IMR-90 (cell line): Measurements from ENCODE around the gene DGAT2. TPM values are rescaled to one million over a fixed set of nuclear protein-coding genes. Genes with fewer than 3 reads are reported as not detected.

Experiments
- ATAC-seq: fragments of 200-7000 bp; cut with Tn5 transposase; 2 replicates; pipeline ENCODE4 v1.9.1; 2020; ENCODE audit warnings: low read depth, mild to moderate bottlenecking, moderate library complexity
- BruUV-seq: library from RNA; stranded (reverse); fragments of 400-500 nt; replicated peaks from 2 replicates; lab custom pipeline; 2021; lab: Mats Ljungman, UMichigan
- CTCF ChIA-PET: fragments of 300-600 bp; formaldehyde crosslinking; extraction: SDS; loops from one replicate; lab custom pipeline; 2021; ENCODE audit warnings: antibody characterized with exemption; lab: Yijun Ruan, JAX
- POLR2A ChIA-PET: fragments of 300-600 bp; sonication (Branson Sonifier 250); formaldehyde crosslinking; loops from one replicate; lab custom pipeline; 2022; ENCODE audit warnings: antibody characterized with exemption; ENCODE audit not compliant: unreplicated experiment; lab: Charles Lee
- DNase-seq: peaks from one replicate; pipeline ENCODE4 v3.0.0; 2013
- H2AFZ ChIP-seq: replicated peaks from 2 replicates; pipeline ENCODE3; 2013; ENCODE audit warnings: low read length, mild to moderate bottlenecking; ENCODE audit not compliant: poor library complexity
- H2AK5ac ChIP-seq: 2 replicates; pipeline ENCODE4 v1.6.1; 2013; ENCODE audit warnings: low read depth, low read length, inconsistent platforms
- H2AK9ac ChIP-seq: replicated peaks from 2 replicates; pipeline ENCODE3; 2013; ENCODE audit warnings: mild to moderate bottlenecking, low read depth, low read length, moderate library complexity; ENCODE audit not compliant: poor library complexity
- H2BK120ac ChIP-seq: 2 replicates; pipeline ENCODE4 v1.6.1; 2013; ENCODE audit warnings: low read depth, low read length, inconsistent platforms
- H2BK15ac ChIP-seq: 3 replicates; pipeline ENCODE4 v1.6.1; 2013; ENCODE audit warnings: low read depth, low read length, inconsistent platforms
- H2BK20ac ChIP-seq: 2 replicates; pipeline ENCODE4 v1.6.1; 2013; ENCODE audit warnings: low read depth, mild to moderate bottlenecking, inconsistent platforms, low read length, moderate library complexity
- H2BK5ac ChIP-seq: 2 replicates; pipeline ENCODE4 v1.6.1; 2013; ENCODE audit warnings: mild to moderate bottlenecking, low read depth, low read length, inconsistent platforms; ENCODE audit not compliant: poor library complexity, severe bottlenecking
- H3K14ac ChIP-seq: replicated peaks from 2 replicates; pipeline ENCODE4 v1.6.1; 2013; ENCODE audit warnings: low read depth, low read length, inconsistent platforms
- H3K18ac ChIP-seq: 2 replicates; pipeline ENCODE4 v1.6.1; 2013; ENCODE audit warnings: low read depth, low read length, control low read depth
- H3K23ac ChIP-seq: 2 replicates; pipeline ENCODE4 v1.6.1; 2013; ENCODE audit warnings: low read depth, low read length, inconsistent platforms
- H3K27ac ChIP-seq: 2 replicates; pipeline ENCODE4 v1.5.1; 2013; ENCODE audit warnings: mild to moderate bottlenecking, control low read depth, low read length; ENCODE audit not compliant: insufficient read depth
- H3K27me3 ChIP-seq: 2 replicates; pipeline ENCODE4 v1.6.1; 2013; ENCODE audit warnings: low read length; ENCODE audit not compliant: control insufficient read depth, insufficient read depth
- H3K36me3 ChIP-seq: 2 replicates; pipeline ENCODE4 v1.6.1; 2013; ENCODE audit warnings: low read length, mixed read lengths; ENCODE audit not compliant: control insufficient read depth, insufficient read depth
- H3K4ac ChIP-seq: 2 replicates; pipeline ENCODE4 v1.6.1; 2013; ENCODE audit warnings: low read depth, low read length, inconsistent platforms
- H3K4me1 ChIP-seq: 2 replicates; pipeline ENCODE4 v1.6.1; 2013; ENCODE audit warnings: low read length, mixed read lengths; ENCODE audit not compliant: control insufficient read depth, insufficient read depth
- H3K4me2 ChIP-seq: 2 replicates; pipeline ENCODE4 v1.6.1; 2013; ENCODE audit warnings: low read depth, mild to moderate bottlenecking, control low read depth, low read length, moderate library complexity
- H3K4me3 ChIP-seq: 2 replicates; pipeline ENCODE4 v1.5.1; 2013; ENCODE audit warnings: low read depth, mild to moderate bottlenecking, control low read depth, low read length, moderate library complexity; ENCODE audit not compliant: insufficient read depth
- H3K56ac ChIP-seq: 2 replicates; pipeline ENCODE4 v1.6.1; 2013; ENCODE audit warnings: low read length, inconsistent platforms; ENCODE audit not compliant: insufficient read depth; ENCODE audit errors: extremely low read depth
- H3K79me1 ChIP-seq, 2 experiments: 2 replicates each; pipeline ENCODE4 v1.6.1; 2013; ENCODE audit warnings: low read length in 2 of 2, inconsistent platforms in 1 of 2, low read depth in 1 of 2
- H3K9ac ChIP-seq: 2 replicates; pipeline ENCODE4 v1.6.1; 2013; ENCODE audit warnings: low read depth, low read length, control low read depth
- H3K9me1 ChIP-seq: 2 replicates; pipeline ENCODE4 v1.6.1; 2013; ENCODE audit warnings: low read length, inconsistent platforms; ENCODE audit not compliant: insufficient read depth
- H3K9me3 ChIP-seq: 2 replicates; pipeline ENCODE4 v1.6.1; 2013; ENCODE audit warnings: low read length; ENCODE audit not compliant: control insufficient read depth, insufficient read depth
- H4K20me1 ChIP-seq: 2 replicates; pipeline ENCODE4 v1.6.1; 2013; ENCODE audit warnings: low read length, inconsistent platforms; ENCODE audit not compliant: insufficient read depth
- H4K5ac ChIP-seq: 2 replicates; pipeline ENCODE4 v1.6.1; 2013; ENCODE audit warnings: mild to moderate bottlenecking, low read depth, low read length, control low read depth
- H4K8ac ChIP-seq, 2 experiments: 2 replicates each; pipeline ENCODE4 v1.6.1; 2013; ENCODE audit warnings: low read depth in 2 of 2, low read length in 2 of 2, control low read depth in 1 of 2, inconsistent platforms in 1 of 2
- H4K91ac ChIP-seq: 2 replicates; pipeline ENCODE4 v1.6.1; 2013; ENCODE audit warnings: low read depth, low read length, inconsistent platforms; ENCODE audit not compliant: insufficient read depth
- CHD1 ChIP-seq: IDR thresholded peaks from 2 replicates; pipeline ENCODE4 v1.6.1; 2012; ENCODE audit warnings: low read depth, low read length, improper control_type of control experiment
- FOS ChIP-seq: fragments of 150-350 bp; IDR thresholded peaks from 2 replicates; pipeline ENCODE4 v1.6.1; 2016; ENCODE audit warnings: low read depth, low read length
- MXI1 ChIP-seq: IDR thresholded peaks from 2 replicates; pipeline ENCODE4 v1.6.1; 2012; ENCODE audit warnings: low read depth, mild to moderate bottlenecking, low read length, moderate library complexity, borderline replicate concordance
- NFE2L2 ChIP-seq: fragments of 150-350 bp; IDR thresholded peaks from 2 replicates; pipeline ENCODE4 v1.6.1; 2016; ENCODE audit warnings: low read depth, mild to moderate bottlenecking, low read length
- RAD21 ChIP-seq: IDR thresholded peaks from 2 replicates; pipeline ENCODE4 v1.6.1; 2012; ENCODE audit warnings: low read length, improper control_type of control experiment
- RCOR1 ChIP-seq: IDR thresholded peaks from 2 replicates; pipeline ENCODE4 v1.6.1; 2012; ENCODE audit warnings: mild to moderate bottlenecking, low read length, improper control_type of control experiment; ENCODE audit not compliant: insufficient replicate concordance
- SMC3 ChIP-seq: fragments of 150-350 bp; IDR thresholded peaks from 2 replicates; pipeline ENCODE4 v1.6.1; 2016; ENCODE audit warnings: low read depth, mild to moderate bottlenecking, antibody characterized with exemption, low read length, moderate library complexity
- WGBS, 2 experiments: methylation state at CpG; one replicate each; pipeline versions ENCODE4 v1.1.5 to v1.1.7; 2013; ENCODE audit warnings: missing lambda C conversion rate in 2 of 2; ENCODE audit not compliant: insufficient read length in 1 of 2; ENCODE audit errors: extremely low coverage in 2 of 2; 5-methylcytosine and 5-hydroxymethylcytosine counted together
- dilution Hi-C: fragments of 300-500 bp; cut with HindIII; formaldehyde crosslinking; loops from one replicate; pipeline ENCODE4 v1.14.3; 2018; ENCODE audit warnings: low sequenced_read_pairs; ENCODE audit not compliant: unreplicated experiment
- in situ Hi-C: fragments of 300-500 bp; cut with MboI; formaldehyde crosslinking; loops from 3 replicates; pipeline ENCODE4 v1.14.3; 2019; ENCODE audit warnings: low sequenced_read_pairs, inconsistent platforms, mixed read lengths
- intact Hi-C: fragments of 100-400 bp; cut with micrococcal nuclease; formaldehyde crosslinking; loops from 2 replicates; pipeline ENCODE4 v1.10.0; 2022
- polyA plus RNA-seq, 3 experiments: library from polyadenylated mRNA; depleted of rRNA; stranded (reverse); fragments of >200 nt; gene quantifications; 2 replicates each; pipeline ENCODE4 v1.2.3, GENCODE V29; 2012; ENCODE audit warnings: low replicate concordance in 1 of 3
- total RNA-seq: library from RNA; depleted of rRNA; stranded (reverse); fragments of >200 nt; gene quantifications from 2 replicates; pipeline ENCODE4 v1.2.3, GENCODE V29; 2012

Gene DGAT2
- total and polyA plus RNA-seq, 2 of the 4 experiments (the other 2 are of a cell fraction) = 2.3 to 2.4 TPM

DNA sequence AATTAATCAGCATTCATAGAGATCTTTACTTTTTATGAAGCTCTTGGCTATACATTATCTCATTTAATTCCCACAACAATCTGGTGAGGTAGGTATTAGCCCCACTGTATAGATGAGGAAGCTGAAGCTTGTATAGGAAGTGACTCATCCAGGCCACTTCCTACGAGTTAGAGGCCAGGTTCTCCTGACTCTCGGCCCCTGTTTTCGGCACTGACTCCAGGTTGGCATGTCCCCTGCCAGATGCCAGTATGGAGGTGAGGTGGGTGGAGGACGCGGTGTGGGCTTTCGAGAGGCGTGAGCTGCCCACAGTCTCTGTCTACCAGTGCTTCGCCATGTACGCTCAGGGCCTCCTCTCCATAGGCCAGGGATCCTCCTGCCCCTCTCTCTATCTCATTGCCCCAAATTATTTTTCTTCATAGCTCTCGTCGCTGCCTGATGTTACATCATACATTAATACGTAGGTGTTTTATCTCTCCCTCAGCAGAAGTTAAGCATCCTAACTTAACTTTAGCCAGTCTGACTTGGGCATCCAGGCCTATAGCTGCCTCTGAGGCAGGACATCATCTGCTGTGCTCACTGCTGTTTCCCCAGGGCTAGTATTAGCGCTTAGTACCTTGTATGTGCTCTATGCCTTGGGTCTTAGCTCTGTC, 9.0 kb downstream of the DGAT2 start:
- Histone ChIP-seq H3K23ac (no peak overlapping the region), H3K79me1 (no peaks in the 10 kb centered on the region), H3K4me1 (no peaks in the 10 kb centered on the region), H3K27me3 (peaks cover 15% of the 10 kb centered on the region; the same call in 1 of the 2 replicates), H3K56ac (no peak overlapping the region), H3K18ac (no peak overlapping the region), H2AFZ (peak overlapping the region; percentile 26), H3K4me2 (no peak overlapping the region), H4K20me1 (no peaks in the 10 kb centered on the region), H3K9me3 (no peaks in the 10 kb centered on the region), H3K4ac (no peak overlapping the region), H3K14ac (no peak overlapping the region), H4K91ac (no peak overlapping the region), H2BK120ac (no peak overlapping the region), H2AK9ac (peak overlapping the region; percentile 45), H4K5ac (no peak overlapping the region), H3K9ac (no peak overlapping the region), H3K27ac (no peak overlapping the region), H2BK5ac (no peak overlapping the region), H2BK15ac (no peak overlapping the region), H3K36me3 (no peaks in the 10 kb centered on the region), H4K8ac (no peak overlapping the region), H3K9me1 (no peaks in the 10 kb centered on the region), H2BK20ac (no peak overlapping the region), H3K4me3 (no peak overlapping the region), H2AK5ac (no peak overlapping the region)
- no peak for ATAC-seq
- BruUV-seq = no TSS peak
- intact Hi-C loops = no loop called here
- POLR2A ChIA-PET = no interaction called here
- dilution Hi-C loops = no loop called here
- in situ Hi-C loops = no loop called here
- TF ChIP-seq CHD1 = no peak
- no peak for TF ChIP-seq NFE2L2
- TF ChIP-seq RAD21 = no peak
- no peak for TF ChIP-seq FOS
- no peak for TF ChIP-seq RCOR1
- no peak for TF ChIP-seq MXI1
- no peak for TF ChIP-seq SMC3
- CTCF ChIA-PET = no interaction called here
- no peak for DNase-seq
- WGBS, 2 experiments = 100% methylated on average over 1 of the region's 13 CpGs; no CpG with 5 or more reads in 1 of the 2 experiments
